ENCODE measurements around the gene SPATA45.
"Not testable (repeated sequence)": the region's sequence is repeated elsewhere in the genome, so short reads cannot be mapped to it uniquely, and the experiment has no call there.

SPATA45 gene

DNA sequence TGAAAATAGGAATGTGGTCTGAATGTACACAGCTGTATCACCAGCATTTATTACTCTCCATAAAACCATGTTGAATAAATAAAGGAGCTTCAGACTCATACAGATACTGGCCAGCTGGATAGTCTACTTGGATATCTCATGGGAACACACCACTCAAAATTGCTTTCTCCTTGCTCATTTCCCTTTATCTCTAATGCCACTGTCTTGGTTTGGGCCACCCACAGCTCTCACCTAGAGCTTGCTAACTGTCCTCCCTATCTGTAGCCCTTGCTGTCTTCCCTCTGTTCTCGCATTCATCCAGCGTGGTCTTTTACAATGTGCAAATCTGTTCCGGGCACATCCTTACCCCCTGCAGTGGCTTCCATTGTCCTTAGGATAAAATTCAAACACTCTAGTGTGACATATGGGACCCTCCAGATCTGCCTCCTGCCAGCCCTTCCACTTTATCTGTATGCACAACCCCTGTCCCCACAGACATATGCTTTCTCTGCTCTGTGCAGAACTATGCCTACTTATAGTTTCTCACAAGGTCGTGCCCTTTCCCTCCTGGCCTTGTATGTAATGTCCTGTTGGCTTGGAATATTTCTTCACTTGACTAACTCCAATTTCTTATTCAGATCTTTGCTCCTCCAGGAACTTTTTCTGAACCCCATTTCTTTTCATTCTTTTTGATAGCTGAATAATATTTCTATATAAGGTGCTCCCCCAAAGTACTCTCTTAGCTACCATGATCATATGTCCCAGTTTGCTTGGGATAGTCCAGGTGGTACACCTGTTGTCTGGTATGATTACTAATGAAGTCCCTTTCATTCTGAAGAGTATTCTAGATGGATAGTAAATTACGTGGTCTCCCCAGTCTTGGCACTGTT is 13.5 kb upstream of the SPATA45 start:
- Histone ChIP-seq H3K9ac (ENCODE audit: low read depth, low read length) (no peak overlapping the region), H3K27me3 (ENCODE audit: control insufficient read depth, insufficient read depth, low read length) (no peaks in the 10 kb centered on the region), H3K4me1 (ENCODE audit: control insufficient read depth, insufficient read depth, low read length) (peaks cover 27% of the 10 kb centered on the region), H3K9me3 (replicated peaks; ENCODE audit: low read length) (no peaks in the 10 kb centered on the region), H3K4me2 (ENCODE audit: low read length) (peak overlapping the region; percentile 97), H3K36me3 (ENCODE audit: insufficient read depth, low read length) (peaks cover 12% of the 10 kb centered on the region), H3K4me3 (ENCODE audit: low read length) (peak overlapping the region; percentile 38)

DNA sequence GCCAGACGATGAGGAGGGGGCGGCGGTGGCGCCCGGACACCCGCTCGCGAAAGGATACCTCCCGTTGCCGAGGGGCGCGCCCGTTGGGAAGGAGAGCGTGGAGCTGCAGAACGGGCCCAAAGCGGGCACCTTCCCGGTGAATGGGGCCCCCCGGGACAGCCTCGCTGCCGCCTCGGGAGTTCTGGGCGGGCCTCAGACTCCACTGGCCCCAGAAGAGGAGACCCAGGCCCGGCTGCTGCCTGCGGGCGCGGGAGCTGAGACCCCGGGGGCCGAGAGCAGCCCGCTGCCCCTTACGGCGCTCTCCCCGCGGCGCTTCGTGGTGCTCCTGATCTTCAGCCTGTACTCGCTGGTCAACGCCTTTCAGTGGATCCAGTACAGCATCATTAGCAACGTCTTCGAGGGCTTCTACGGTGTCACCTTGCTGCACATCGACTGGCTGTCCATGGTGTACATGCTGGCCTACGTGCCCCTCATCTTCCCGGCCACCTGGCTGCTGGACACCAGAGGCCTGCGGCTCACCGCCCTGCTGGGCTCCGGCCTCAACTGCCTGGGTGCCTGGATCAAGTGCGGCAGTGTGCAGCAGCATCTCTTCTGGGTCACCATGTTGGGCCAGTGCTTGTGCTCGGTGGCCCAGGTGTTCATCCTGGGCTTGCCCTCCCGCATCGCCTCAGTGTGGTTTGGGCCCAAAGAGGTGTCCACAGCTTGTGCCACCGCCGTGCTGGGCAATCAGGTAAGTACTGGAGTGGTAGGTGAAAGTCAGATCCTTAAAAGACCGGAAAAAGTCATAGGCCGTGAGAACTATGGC is 11.2 kb upstream of the SPATA45 start:
- Histone ChIP-seq H3K36me3 (ENCODE audit: insufficient read depth, low read length) (peaks cover 5% of the 10 kb centered on the region), H3K4me2 (ENCODE audit: low read length) (peak overlapping the region; percentile 97), H3K27me3 (ENCODE audit: control insufficient read depth, insufficient read depth, low read length) (no peaks in the 10 kb centered on the region), H3K4me1 (ENCODE audit: control insufficient read depth, insufficient read depth, low read length) (peaks cover 27% of the 10 kb centered on the region), H3K9me3 (replicated peaks; ENCODE audit: low read length) (no peaks in the 10 kb centered on the region), H3K4me3 (ENCODE audit: low read length) (peak overlapping the region; percentile 80), H3K9ac (ENCODE audit: low read depth, low read length) (peak overlapping the region; percentile 91)

DNA sequence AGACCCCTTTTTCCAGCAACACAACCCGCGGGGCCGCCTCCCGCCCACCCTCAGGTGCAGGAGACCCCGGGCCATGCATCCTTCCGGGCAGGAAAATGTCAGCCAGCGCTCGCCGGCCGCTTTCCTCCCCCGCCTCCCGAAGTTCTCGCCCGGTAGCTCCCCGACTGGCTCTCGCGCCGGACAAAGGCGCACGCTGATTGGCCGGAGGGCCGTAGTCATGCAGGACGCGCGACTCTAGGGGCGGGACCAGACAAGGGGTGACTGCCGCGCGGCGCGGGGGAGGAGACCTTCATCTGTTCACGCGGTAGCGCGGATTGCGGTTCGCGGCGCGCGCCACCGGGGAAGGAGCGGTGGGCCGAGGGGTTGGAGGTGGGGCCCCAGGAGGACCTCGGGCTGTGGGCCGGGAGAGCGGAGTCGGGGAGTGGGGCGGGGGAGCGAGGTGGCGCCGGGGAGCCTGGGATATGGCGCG is 10.6 kb upstream of the SPATA45 start, which contains the start of gene FLVCR1:
Gene FLVCR1 (plus strand): TSS at position 284 of the 469 bp plus-strand sequence. CDS start 178 bp downstream, at position 462.
- Histone ChIP-seq H3K4me3 (ENCODE audit: low read length) (peak within 1 kb of the TSS; percentile 80), H3K9ac (ENCODE audit: low read depth, low read length) (peak within 1 kb of the TSS; percentile 91), H3K36me3 (ENCODE audit: insufficient read depth, low read length) (peaks cover 4% of the 10 kb centered on the region), H3K9me3 (replicated peaks; ENCODE audit: low read length) (no peaks in the 10 kb centered on the region), H3K4me2 (ENCODE audit: low read length) (peak within 1 kb of the TSS; percentile 97), H3K4me1 (ENCODE audit: control insufficient read depth, insufficient read depth, low read length) (peaks cover 27% of the 10 kb centered on the region), H3K27me3 (ENCODE audit: control insufficient read depth, insufficient read depth, low read length) (no peaks in the 10 kb centered on the region)

DNA sequence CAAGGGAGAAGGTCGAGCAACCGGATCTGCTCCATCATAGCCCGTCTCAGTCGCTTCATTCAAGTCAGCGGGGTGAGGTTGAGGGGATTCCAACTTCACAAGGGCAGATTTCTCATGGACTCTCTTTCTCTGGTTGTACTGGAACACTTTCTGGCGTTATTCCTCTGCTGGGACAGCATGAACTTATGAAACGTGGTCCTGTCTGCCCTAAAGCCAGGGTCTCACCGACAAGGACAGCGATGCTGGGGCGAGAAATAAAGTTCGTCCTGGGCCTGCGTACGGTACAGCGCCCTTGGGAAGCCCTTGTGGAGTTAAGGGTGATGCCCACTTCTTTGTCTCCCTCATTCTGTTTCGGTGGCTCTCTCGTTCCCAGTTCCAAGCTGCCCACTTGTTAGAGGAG is 9.3 kb upstream of the SPATA45 start:
- peak overlapping the region; percentile 80 for H3K4me3 ChIP-seq (ENCODE audit: low read length)
- H3K27me3 ChIP-seq (ENCODE audit: control insufficient read depth, insufficient read depth, low read length) = no peaks in the 10 kb centered on the region
- H3K9ac ChIP-seq (ENCODE audit: low read depth, low read length) = peak overlapping the region; percentile 91
- H3K4me2 ChIP-seq (ENCODE audit: low read length) = peak overlapping the region; percentile 97
- peaks cover 4% of the 10 kb centered on the region for H3K36me3 ChIP-seq (ENCODE audit: insufficient read depth, low read length)
- no peaks in the 10 kb centered on the region for H3K9me3 ChIP-seq (replicated peaks; ENCODE audit: low read length)
- peaks cover 27% of the 10 kb centered on the region for H3K4me1 ChIP-seq (ENCODE audit: control insufficient read depth, insufficient read depth, low read length)

DNA sequence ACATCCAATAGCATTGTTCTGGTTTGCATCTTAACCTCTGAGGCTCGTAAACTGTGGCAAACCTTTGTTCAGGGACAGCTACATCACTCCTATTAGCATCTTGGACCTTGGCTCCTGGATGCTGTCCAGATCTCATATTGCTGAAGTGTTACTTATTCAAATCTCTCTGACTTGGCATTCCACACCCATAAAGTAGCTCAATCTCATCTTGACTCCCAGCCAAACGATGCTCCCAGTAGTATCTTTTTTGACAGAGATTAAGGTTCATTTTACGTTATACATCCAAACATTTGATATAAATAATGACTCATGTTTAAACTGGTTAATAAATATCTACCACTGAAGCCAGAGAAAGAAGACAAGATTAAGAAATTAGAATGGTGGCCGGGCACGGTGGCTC is 6.2 kb upstream of the SPATA45 start:
- Histone ChIP-seq H3K4me1 (ENCODE audit: control insufficient read depth, insufficient read depth, low read length) (peaks cover 5% of the 10 kb centered on the region), H3K27me3 (ENCODE audit: control insufficient read depth, insufficient read depth, low read length) (no peaks in the 10 kb centered on the region), H3K9ac (ENCODE audit: low read depth, low read length) (no peak overlapping the region), H3K9me3 (replicated peaks; ENCODE audit: low read length) (no peaks in the 10 kb centered on the region), H3K4me3 (ENCODE audit: low read length) (no peak overlapping the region), H3K36me3 (ENCODE audit: insufficient read depth, low read length) (no peaks in the 10 kb centered on the region), H3K4me2 (ENCODE audit: low read length) (no peak overlapping the region)

DNA sequence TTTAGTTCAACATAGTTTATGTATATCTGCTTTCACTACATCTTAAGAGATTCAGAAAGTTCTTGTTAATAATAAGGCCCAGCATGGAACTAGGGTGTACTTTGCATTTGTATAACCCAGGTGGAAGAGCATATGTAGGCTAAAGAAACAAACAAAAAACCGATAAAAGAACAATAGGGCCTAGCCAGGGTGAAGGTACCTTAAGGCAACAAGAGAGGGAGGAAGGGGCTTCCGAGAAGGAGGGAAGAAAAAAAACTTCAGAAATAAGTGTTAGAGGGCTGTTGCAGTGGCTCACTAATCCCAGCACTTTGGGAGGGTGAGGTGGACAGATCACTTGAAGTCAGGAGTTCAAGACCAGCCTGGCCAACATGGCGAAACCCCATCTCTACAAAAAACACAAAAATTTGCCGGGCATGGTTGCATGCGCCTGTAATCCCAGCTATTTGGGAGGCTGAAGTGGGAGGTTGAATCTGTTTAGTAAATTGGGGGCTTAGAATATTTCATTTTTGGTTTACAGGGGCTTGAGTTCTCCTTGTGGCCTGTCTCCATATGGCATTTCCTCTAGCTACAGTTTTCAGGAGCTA is 4.7 kb upstream of the SPATA45 start:
- Histone ChIP-seq H3K27me3 (ENCODE audit: control insufficient read depth, insufficient read depth, low read length) (no peaks in the 10 kb centered on the region), H3K4me3 (ENCODE audit: low read length) (no peak overlapping the region), H3K9ac (ENCODE audit: low read depth, low read length) (no peak overlapping the region), H3K36me3 (ENCODE audit: insufficient read depth, low read length) (no peaks in the 10 kb centered on the region), H3K9me3 (replicated peaks; ENCODE audit: low read length) (no peaks in the 10 kb centered on the region), H3K4me2 (ENCODE audit: low read length) (no peak overlapping the region), H3K4me1 (ENCODE audit: control insufficient read depth, insufficient read depth, low read length) (peaks cover 4% of the 10 kb centered on the region)

DNA sequence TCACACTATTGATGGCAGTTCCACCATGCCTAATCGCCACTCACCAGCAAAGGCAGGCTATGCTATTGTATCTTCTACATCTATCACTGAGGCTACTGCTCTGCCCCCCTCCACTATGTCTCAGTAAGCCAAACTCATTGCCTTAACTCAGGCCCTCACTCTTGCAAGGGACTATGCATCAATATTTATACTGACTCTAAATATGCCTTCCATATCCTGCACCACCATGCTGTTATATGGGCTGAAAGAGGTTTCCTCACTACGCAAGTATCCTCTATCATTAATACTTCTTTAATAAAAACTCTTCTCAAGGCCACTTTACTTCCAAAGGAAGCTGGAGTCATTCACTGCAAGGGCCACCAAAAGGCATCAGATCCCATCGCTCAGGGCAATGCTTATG is 2.9 kb downstream of the SPATA45 start:
- not testable (repeated sequence) for H3K27me3 ChIP-seq (ENCODE audit: control insufficient read depth, insufficient read depth, low read length); H3K36me3 ChIP-seq (ENCODE audit: insufficient read depth, low read length); H3K9ac ChIP-seq (ENCODE audit: low read depth, low read length); H3K4me2 ChIP-seq (ENCODE audit: low read length); H3K9me3 ChIP-seq (replicated peaks; ENCODE audit: low read length); H3K4me3 ChIP-seq (ENCODE audit: low read length); H3K4me1 ChIP-seq (ENCODE audit: control insufficient read depth, insufficient read depth, low read length)

DNA sequence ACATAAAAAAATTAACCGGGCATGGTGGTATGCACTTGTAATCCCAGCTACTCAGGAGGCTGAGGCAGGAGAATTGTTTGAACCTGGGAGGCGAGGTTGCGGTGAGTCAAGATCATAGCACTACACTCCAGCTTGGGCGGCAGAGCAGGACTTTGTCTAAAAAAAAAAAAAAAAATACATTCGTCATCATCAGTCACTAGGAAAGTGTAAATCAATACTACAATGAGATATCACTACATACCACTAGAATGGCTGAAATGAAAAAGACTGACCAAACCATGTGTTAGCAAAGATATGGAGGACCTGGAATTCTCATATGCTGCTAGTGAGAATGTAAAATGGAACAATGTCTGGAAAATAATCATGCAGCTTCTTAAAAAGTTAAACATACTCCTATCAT is 9.3 kb downstream of the SPATA45 start:
- H3K27me3 ChIP-seq (ENCODE audit: control insufficient read depth, insufficient read depth, low read length) = no peaks in the 10 kb centered on the region
- H3K9me3 ChIP-seq (replicated peaks; ENCODE audit: low read length) = no peaks in the 10 kb centered on the region
- no peak overlapping the region for H3K4me2 ChIP-seq (ENCODE audit: low read length)
- no peak overlapping the region for H3K4me3 ChIP-seq (ENCODE audit: low read length)
- H3K9ac ChIP-seq (ENCODE audit: low read depth, low read length) = no peak overlapping the region
- no peaks in the 10 kb centered on the region for H3K36me3 ChIP-seq (ENCODE audit: insufficient read depth, low read length)
- H3K4me1 ChIP-seq (ENCODE audit: control insufficient read depth, insufficient read depth, low read length) = no peaks in the 10 kb centered on the region

DNA sequence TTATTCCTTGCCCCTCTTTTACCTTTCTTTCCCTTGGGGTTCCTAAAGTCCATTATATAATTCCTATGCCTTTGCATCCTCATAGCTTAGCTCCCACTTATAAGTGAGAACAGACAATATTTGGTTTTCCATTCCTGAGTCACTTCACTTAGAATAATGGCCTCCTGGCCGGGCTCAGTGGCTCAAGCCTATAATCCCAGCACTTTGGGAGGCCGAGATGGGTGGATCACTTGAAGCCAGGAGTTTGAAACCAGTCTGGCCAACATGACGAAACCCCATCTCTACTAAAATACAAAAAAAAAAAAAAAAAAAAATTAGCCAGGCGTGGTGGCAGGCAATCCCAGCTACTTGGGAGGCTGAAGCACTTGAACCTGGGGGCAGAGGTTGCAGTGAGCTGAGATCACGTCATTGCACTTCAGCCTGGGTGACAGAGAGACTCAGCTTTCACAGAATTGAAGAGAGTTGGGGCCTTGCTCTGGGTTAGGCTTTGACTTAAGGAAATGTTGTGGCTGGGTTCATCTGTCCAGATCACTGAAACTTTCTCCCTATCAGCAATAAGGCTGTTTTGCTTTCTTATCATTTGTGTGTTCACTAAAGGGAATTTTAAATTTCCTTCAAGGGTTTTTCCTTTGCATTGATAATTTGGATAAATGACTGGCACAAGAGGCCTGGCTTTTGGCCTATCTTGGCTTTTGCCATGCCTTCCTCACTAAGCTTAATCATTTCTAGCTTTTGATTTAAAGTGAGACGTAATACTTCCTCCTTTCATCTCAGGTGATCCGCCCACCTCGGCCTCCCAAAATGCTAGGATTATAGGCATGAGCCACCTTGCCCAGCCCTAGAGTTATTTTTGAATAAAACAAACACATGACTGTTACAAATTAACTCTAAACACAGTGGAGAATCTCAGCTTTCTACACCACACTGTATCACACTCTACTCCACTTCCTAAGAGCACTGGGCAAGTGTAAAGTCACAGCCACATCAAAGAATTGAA is 13.9 kb downstream of the SPATA45 start:
- not testable (repeated sequence) for H3K27me3 ChIP-seq (ENCODE audit: control insufficient read depth, insufficient read depth, low read length); H3K4me1 ChIP-seq (ENCODE audit: control insufficient read depth, insufficient read depth, low read length); H3K4me2 ChIP-seq (ENCODE audit: low read length); H3K4me3 ChIP-seq (ENCODE audit: low read length); H3K36me3 ChIP-seq (ENCODE audit: insufficient read depth, low read length); H3K9me3 ChIP-seq (replicated peaks; ENCODE audit: low read length); H3K9ac ChIP-seq (ENCODE audit: low read depth, low read length)

DNA sequence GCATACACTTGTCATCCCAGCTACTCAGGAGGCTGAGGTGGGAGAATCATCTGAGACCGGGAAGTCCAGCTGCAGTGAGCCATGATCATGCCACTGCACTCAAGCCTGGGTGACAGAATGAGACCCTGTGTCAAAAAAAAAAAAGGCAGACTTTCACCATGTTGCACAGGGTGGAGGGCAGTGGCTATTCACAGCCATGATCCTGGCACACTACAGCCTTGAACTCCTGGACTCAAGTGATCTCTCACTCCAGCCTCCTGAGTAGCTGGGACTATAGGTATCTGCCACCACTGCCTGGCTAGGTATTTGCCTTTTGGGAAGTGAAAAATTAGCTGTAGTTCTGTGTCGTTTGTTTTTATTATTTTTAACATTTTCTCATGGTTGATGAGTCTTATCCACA is 19.1 kb downstream of the SPATA45 start:
- no peaks in the 10 kb centered on the region for H3K36me3 ChIP-seq (ENCODE audit: insufficient read depth, low read length)
- no peaks in the 10 kb centered on the region for H3K27me3 ChIP-seq (ENCODE audit: control insufficient read depth, insufficient read depth, low read length)

More for the DNA sequence above, 19.1 kb downstream of the SPATA45 start:
- Histone ChIP-seq H3K9me3 (replicated peaks; ENCODE audit: low read length) (peaks cover 7% of the 10 kb centered on the region), H3K4me2 (ENCODE audit: low read length) (no peak overlapping the region), H3K4me1 (ENCODE audit: control insufficient read depth, insufficient read depth, low read length) (no peaks in the 10 kb centered on the region), H3K4me3 (ENCODE audit: low read length) (no peak overlapping the region), H3K9ac (ENCODE audit: low read depth, low read length) (no peak overlapping the region)
